ENCODE measurements around the gene KIF16B. TPM values are rescaled to one million over a fixed set of nuclear protein-coding genes. Genes with fewer than 3 reads are reported as not detected.
A peak's percentile ranks its signal among the peaks of the same experiment; 100 is the strongest.

The KIF16B gene
- total and polyA plus RNA-seq, 2 of the 13 experiments (the other 11 are each of a cell fraction or from before 2014, with no cell fraction given) = 6.9 to 18.0 TPM

GRCh38 chr20:16574656-16575355 lies 1.6 kb upstream of the KIF16B start (continued):
- TF ChIP-seq, protein P1, sequence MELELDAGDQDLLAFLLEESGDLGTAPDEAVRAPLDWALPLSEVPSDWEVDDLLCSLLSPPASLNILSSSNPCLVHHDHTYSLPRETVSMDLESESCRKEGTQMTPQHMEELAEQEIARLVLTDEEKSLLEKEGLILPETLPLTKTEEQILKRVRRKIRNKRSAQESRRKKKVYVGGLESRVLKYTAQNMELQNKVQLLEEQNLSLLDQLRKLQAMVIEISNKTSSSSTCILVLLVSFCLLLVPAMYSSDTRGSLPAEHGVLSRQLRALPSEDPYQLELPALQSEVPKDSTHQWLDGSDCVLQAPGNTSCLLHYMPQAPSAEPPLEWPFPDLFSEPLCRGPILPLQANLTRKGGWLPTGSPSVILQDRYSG (CRISPR knock-in tag; IDR thresholded peaks at IDR 0.05) = peak; percentile 85; the same call in 1 of the 2 replicates
- TF ChIP-seq ATF1 (CRISPR knock-in tag; IDR thresholded peaks at IDR 0.05) = no peak; the same call in 1 of the 2 replicates
- TF ChIP-seq, protein P2, sequence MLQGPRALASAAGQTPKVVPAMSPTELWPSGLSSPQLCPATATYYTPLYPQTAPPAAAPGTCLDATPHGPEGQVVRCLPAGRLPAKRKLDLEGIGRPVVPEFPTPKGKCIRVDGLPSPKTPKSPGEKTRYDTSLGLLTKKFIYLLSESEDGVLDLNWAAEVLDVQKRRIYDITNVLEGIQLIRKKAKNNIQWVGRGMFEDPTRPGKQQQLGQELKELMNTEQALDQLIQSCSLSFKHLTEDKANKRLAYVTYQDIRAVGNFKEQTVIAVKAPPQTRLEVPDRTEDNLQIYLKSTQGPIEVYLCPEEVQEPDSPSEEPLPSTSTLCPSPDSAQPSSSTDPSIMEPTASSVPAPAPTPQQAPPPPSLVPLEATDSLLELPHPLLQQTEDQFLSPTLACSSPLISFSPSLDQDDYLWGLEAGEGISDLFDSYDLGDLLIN (CRISPR knock-in tag; IDR thresholded peaks at IDR 0.05; ENCODE audit: borderline replicate concordance) = peak; percentile 51; the same call in 1 of the 2 replicates
- TF ChIP-seq RERE (CRISPR knock-in tag; IDR thresholded peaks at IDR 0.05; ENCODE audit: low read depth) = peak; percentile 52; the same call in 1 of the 2 replicates
- no peak for TF ChIP-seq ARNT (IDR thresholded peaks at IDR 0.05)
- TF ChIP-seq CEBPB (IDR thresholded peaks at IDR 0.05; ENCODE audit: borderline replicate concordance, low read depth, low read length) = no peak
- TF ChIP-seq ZHX1 (CRISPR knock-in tag; IDR thresholded peaks at IDR 0.05; ENCODE audit: low read depth) = 0 out of 2 replicates have a peak, but pooled peaks have one; percentile 64
- TF ChIP-seq PRPF4 (IDR thresholded peaks at IDR 0.05; ENCODE audit: low read depth, low read length, poor library complexity, severe bottlenecking) = no peak
- no peak for TF ChIP-seq ZNF816 (CRISPR knock-in tag; IDR thresholded peaks at IDR 0.05; ENCODE audit: borderline replicate concordance)
- TF ChIP-seq XBP1 (CRISPR knock-in tag; IDR thresholded peaks at IDR 0.05) = no peak
- TF ChIP-seq KDM6A (CRISPR knock-in tag; IDR thresholded peaks at IDR 0.05; ENCODE audit: low read depth) = no peak
- no peak for TF ChIP-seq BATF2 (CRISPR knock-in tag; IDR thresholded peaks at IDR 0.05)
- no peak for TF ChIP-seq HNRNPH1 (optimal IDR thresholded peaks at IDR 0.05; ENCODE audit: low read depth, low read length)
- peak; percentile 85 for TF ChIP-seq GATAD1 (CRISPR knock-in tag; IDR thresholded peaks at IDR 0.05)
- no peak for TF ChIP-seq ATAD3A (CRISPR knock-in tag; IDR thresholded peaks at IDR 0.05)
- TF ChIP-seq, protein P3, sequence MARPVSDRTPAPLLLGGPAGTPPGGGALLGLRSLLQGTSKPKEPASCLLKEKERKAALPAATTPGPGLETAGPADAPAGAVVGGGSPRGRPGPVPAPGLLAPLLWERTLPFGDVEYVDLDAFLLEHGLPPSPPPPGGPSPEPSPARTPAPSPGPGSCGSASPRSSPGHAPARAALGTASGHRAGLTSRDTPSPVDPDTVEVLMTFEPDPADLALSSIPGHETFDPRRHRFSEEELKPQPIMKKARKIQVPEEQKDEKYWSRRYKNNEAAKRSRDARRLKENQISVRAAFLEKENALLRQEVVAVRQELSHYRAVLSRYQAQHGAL (CRISPR knock-in tag; IDR thresholded peaks at IDR 0.05; ENCODE audit: not compliant biosample characterization) = no peak
- TF ChIP-seq ZNF180 (CRISPR knock-in tag; IDR thresholded peaks at IDR 0.05; ENCODE audit: borderline replicate concordance, low read depth) = no peak
